Kidney epithelial cell (primary cell): Measurements from ENCODE around the gene HYPK. TPM values are rescaled to one million over a fixed set of nuclear protein-coding genes. Genes with fewer than 3 reads are reported as not detected.

Experiments
- total RNA-seq: library from RNA; depleted of rRNA; stranded (reverse); fragments of >200 nt; gene quantifications from 2 replicates; pipeline ENCODE4 v1.2.3, GENCODE V29; 2015

The HYPK gene
- total RNA-seq, 1 donor from 2014 or later: 8.1 TPM

Other genes with a start within 250 kb of the HYPK start
- gene PPIP5K1, start 210.4 kb upstream of the HYPK start, total RNA-seq: 20.8 and 26.2 TPM in 2 replicates
- gene CKMT1B, start 206.6 kb upstream of the HYPK start, total RNA-seq: 3.7 and 5.1 TPM in 2 replicates
- under 0.01 and 0.21 TPM in 2 replicates for gene STRC, start 181.8 kb upstream of the HYPK start, total RNA-seq
- 1.8 and 5.0 TPM in 2 replicates for gene CATSPER2, start 151.8 kb upstream of the HYPK start, total RNA-seq
- 6.5 and 8.8 TPM in 2 replicates for gene CKMT1A, start 106.7 kb upstream of the HYPK start, total RNA-seq
- 218 and 244 TPM in 2 replicates for gene PDIA3, start 54.2 kb upstream of the HYPK start, total RNA-seq
- gene ELL3, start 23.6 kb upstream of the HYPK start, total RNA-seq: 1.3 and 3.5 TPM in 2 replicates
- gene SERF2, start 8.3 kb upstream of the HYPK start, total RNA-seq: 582 and 942 TPM in 2 replicates
- 0.46 TPM in 1 of 2 replicates, not detected in the other for gene SERINC4, start 379 bp upstream of the HYPK start, total RNA-seq
- 25.5 and 28.6 TPM in 2 replicates for gene MFAP1, start 24.1 kb downstream of the HYPK start, total RNA-seq
- 2.1 and 4.5 TPM in 2 replicates for gene WDR76, start 26.4 kb downstream of the HYPK start, total RNA-seq